GM12891 (cell line): ENCODE measurements around the gene WDR64.

ENCODE experiments used
- PAX5 ChIP-seq: IDR thresholded peaks from 2 replicates; pipeline ENCODE4 v1.6.1; 2011; ENCODE audit warnings: low read length, moderate library complexity, mild to moderate bottlenecking; ENCODE audit not compliant: insufficient read depth, severe bottlenecking
- POLR2A ChIP-seq: IDR thresholded peaks from 2 replicates; pipeline ENCODE4 v1.6.1; 2011; ENCODE audit warnings: low read depth, low read length, control low read depth
- POLR2AphosphoS5 ChIP-seq: IDR thresholded peaks from 2 replicates; pipeline ENCODE4 v1.6.1; 2011; ENCODE audit warnings: low read depth, low read length, control low read depth
- POU2F2 ChIP-seq: IDR thresholded peaks from 2 replicates; pipeline ENCODE4 v1.6.1; 2011; ENCODE audit warnings: low read depth, mild to moderate bottlenecking, control low read depth, low read length, moderate library complexity
- TAF1 ChIP-seq: IDR thresholded peaks from 2 replicates; pipeline ENCODE4 v1.6.1; 2011; ENCODE audit warnings: low read depth, low read length, control low read depth

- no peak for TF ChIP-seq POLR2A
- no peak for TF ChIP-seq TAF1
- no peak for TF ChIP-seq POLR2AphosphoS5
- no peak for TF ChIP-seq POU2F2
- TF ChIP-seq PAX5 = no peak
Observed at GRCh38 chr1:241611063-241611462, 41.0 kb upstream of the WDR64 start.
